K562 (cell line): ENCODE measurements around the gene KCND3.

Source experiments
- CEBPB ChIP-seq: fragments of 450-650 bp; IDR thresholded peaks from 2 replicates; pipeline ENCODE4 v1.6.1; 2016; ENCODE audit warnings: missing genetic modification characterization, missing compliant biosample characterization
- EZH2 ChIP-seq: IDR thresholded peaks from 2 replicates; pipeline ENCODE4 v1.6.1; 2012; ENCODE audit warnings: low read depth, mild to moderate bottlenecking, inconsistent platforms, low read length, borderline replicate concordance
- FOXJ2 ChIP-seq: fragments of 200-800 bp; sonication (Bioruptor generic); IDR thresholded peaks from 2 replicates; pipeline ENCODE4 v1.6.1; 2016; ENCODE audit warnings: missing genetic modification characterization, missing compliant biosample characterization
- KDM1A ChIP-seq, 2 experiments: fragments of 450-650 bp; IDR thresholded peaks; 2 replicates each; pipeline ENCODE4 v1.6.1; 2016; ENCODE audit warnings: mild to moderate bottlenecking in 2 of 2
- LARP7 ChIP-seq: fragments of 450-650 bp; IDR thresholded peaks from 2 replicates; pipeline ENCODE4 v1.6.1; 2016
- POLR2A ChIP-seq: fragments of 450-650 bp; conservative IDR thresholded peaks from 2 replicates; pipeline ENCODE4 v1.6.1; 2016
- RCOR1 ChIP-seq, 2 experiments: IDR thresholded peaks; 2 replicates each; pipeline ENCODE4 v1.6.1; 2012; ENCODE audit warnings: low read depth in 2 of 2, low read length in 2 of 2, borderline replicate concordance in 1 of 2, improper control_type of control experiment in 1 of 2
- SP2 ChIP-seq: IDR thresholded peaks from 2 replicates; pipeline ENCODE4 v1.6.1; 2011; ENCODE audit warnings: mild to moderate bottlenecking, low read depth, low read length, moderate library complexity; ENCODE audit not compliant: poor library complexity, severe bottlenecking; ENCODE audit errors: extremely low read depth
- ZNF639 ChIP-seq, 2 experiments: fragments of 200-800 bp in 1 of 2; sonication (Bioruptor generic) in 1 of 2; sonication (generic) in 1 of 2; formaldehyde crosslinking in 1 of 2; IDR thresholded peaks in 1 of 2; conservative IDR thresholded peaks in 1 of 2; 2 replicates each; pipeline versions ENCODE4 v1.5.0 to v1.6.1; 2016 to 2020; ENCODE audit warnings: missing compliant biosample characterization in 1 of 2, missing genetic modification characterization in 1 of 2, missing genetic modification reagents in 1 of 2
- TF ChIP-seq, protein P1 (sequence below), 3 experiments: IDR thresholded peaks in 2 of 3; conservative IDR thresholded peaks in 1 of 3; 2 replicates each; pipeline ENCODE4 v1.5.1; 2011 to 2012; ENCODE audit warnings: low read length in 3 of 3, mild to moderate bottlenecking in 3 of 3, control low read depth in 2 of 3, improper control_type of control experiment in 1 of 3, inconsistent platforms in 1 of 3, low read depth in 1 of 3, mixed read lengths in 1 of 3, moderate library complexity in 1 of 3; ENCODE audit not compliant: insufficient read depth in 2 of 3

- no peak for TF ChIP-seq ZNF639 (CRISPR knock-in tag; conservative IDR thresholded peaks at IDR 0.05 in 1 of 2, IDR thresholded peaks at IDR 0.05 in 1 of 2)
- TF ChIP-seq, protein P1, sequence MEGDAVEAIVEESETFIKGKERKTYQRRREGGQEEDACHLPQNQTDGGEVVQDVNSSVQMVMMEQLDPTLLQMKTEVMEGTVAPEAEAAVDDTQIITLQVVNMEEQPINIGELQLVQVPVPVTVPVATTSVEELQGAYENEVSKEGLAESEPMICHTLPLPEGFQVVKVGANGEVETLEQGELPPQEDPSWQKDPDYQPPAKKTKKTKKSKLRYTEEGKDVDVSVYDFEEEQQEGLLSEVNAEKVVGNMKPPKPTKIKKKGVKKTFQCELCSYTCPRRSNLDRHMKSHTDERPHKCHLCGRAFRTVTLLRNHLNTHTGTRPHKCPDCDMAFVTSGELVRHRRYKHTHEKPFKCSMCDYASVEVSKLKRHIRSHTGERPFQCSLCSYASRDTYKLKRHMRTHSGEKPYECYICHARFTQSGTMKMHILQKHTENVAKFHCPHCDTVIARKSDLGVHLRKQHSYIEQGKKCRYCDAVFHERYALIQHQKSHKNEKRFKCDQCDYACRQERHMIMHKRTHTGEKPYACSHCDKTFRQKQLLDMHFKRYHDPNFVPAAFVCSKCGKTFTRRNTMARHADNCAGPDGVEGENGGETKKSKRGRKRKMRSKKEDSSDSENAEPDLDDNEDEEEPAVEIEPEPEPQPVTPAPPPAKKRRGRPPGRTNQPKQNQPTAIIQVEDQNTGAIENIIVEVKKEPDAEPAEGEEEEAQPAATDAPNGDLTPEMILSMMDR (IDR thresholded peaks at IDR 0.05 in 2 of 3, conservative IDR thresholded peaks at IDR 0.05 in 1 of 3; ENCODE audit: insufficient read depth in 2 of 3, low read depth in 1 of 3, low read length in 3 of 3) = no peak
- no peak for TF ChIP-seq CEBPB (tag)
- TF ChIP-seq FOXJ2 = no peak
- TF ChIP-seq SP2 = no peak
- no peak for TF ChIP-seq RCOR1 (IDR thresholded peaks at IDR 0.05; ENCODE audit: borderline replicate concordance in 1 of 2, low read depth in 2 of 2, low read length in 2 of 2)
- TF ChIP-seq EZH2 = no peak
- no peak for TF ChIP-seq KDM1A (IDR thresholded peaks at IDR 0.05)
- TF ChIP-seq LARP7 = no peak
- TF ChIP-seq POLR2A = no peak
Measured at GRCh38 chr1:111906816-111907215, 82.7 kb downstream of the KCND3 start.
